SK-N-SH treated with all-trans-retinoic acid at 6 μM for 48 hours (cell line): Measurements from ENCODE around the gene TNS3.

Experiments
- ATAC-seq: fragments of 200-7000 bp; cut with Tn5 transposase; 3 replicates; pipeline ENCODE4 v1.9.1; 2020; ENCODE audit warnings: mild to moderate bottlenecking, moderate library complexity
- ARNTL ChIP-seq: fragments of 450-650 bp; formaldehyde crosslinking; IDR thresholded peaks from 2 replicates; pipeline ENCODE4 v1.5.0; 2020; ENCODE audit warnings: low read depth, mild to moderate bottlenecking, moderate library complexity, borderline replicate concordance
- CSDC2 ChIP-seq: fragments of 250-450 bp; sonication (Bioruptor Pico); IDR thresholded peaks from 2 replicates; pipeline ENCODE4 v1.5.0; 2020; ENCODE audit warnings: mild to moderate bottlenecking, moderate library complexity
- ESRRG ChIP-seq: fragments of 250-450 bp; sonication (Bioruptor Pico); IDR thresholded peaks from 2 replicates; pipeline ENCODE4 v1.6.1; 2021; ENCODE audit warnings: mild to moderate bottlenecking
- ISL1 ChIP-seq: fragments of 250-450 bp; sonication (Bioruptor Pico); IDR thresholded peaks from 2 replicates; pipeline ENCODE4 v2.1.2; 2022; ENCODE audit warnings: mild to moderate bottlenecking, moderate library complexity
- PPARA ChIP-seq: fragments of 250-450 bp; sonication (Bioruptor Pico); IDR thresholded peaks from 2 replicates; pipeline ENCODE4 v1.5.0; 2020; ENCODE audit warnings: mild to moderate bottlenecking, borderline replicate concordance
- SNAI2 ChIP-seq: fragments of 250-450 bp; sonication (Bioruptor Pico); IDR thresholded peaks from 2 replicates; pipeline ENCODE4 v1.5.0; 2020; ENCODE audit warnings: mild to moderate bottlenecking, moderate library complexity
- TCF4 ChIP-seq: fragments of 250-450 bp; sonication (Bioruptor Pico); IDR thresholded peaks from 2 replicates; pipeline ENCODE4 v1.8.0; 2021; ENCODE audit warnings: mild to moderate bottlenecking, moderate library complexity, borderline replicate concordance
- ZC3H10 ChIP-seq: fragments of 250-450 bp; sonication (Bioruptor Pico); IDR thresholded peaks from 2 replicates; pipeline ENCODE4 v1.5.1; 2021; ENCODE audit warnings: mild to moderate bottlenecking, moderate library complexity
- ZFP3 ChIP-seq: fragments of 250-450 bp; sonication (Bioruptor Pico); IDR thresholded peaks from 2 replicates; pipeline ENCODE4 v1.5.0; 2020; ENCODE audit warnings: mild to moderate bottlenecking, moderate library complexity
- ZNF565 ChIP-seq: fragments of 450-650 bp; formaldehyde crosslinking; conservative IDR thresholded peaks from 2 replicates; pipeline ENCODE4 v1.5.0; 2020; ENCODE audit warnings: low read depth, mild to moderate bottlenecking, moderate library complexity
- ZNF8 ChIP-seq: fragments of 450-650 bp; formaldehyde crosslinking; IDR thresholded peaks from 2 replicates; pipeline ENCODE4 v1.5.0; 2020; ENCODE audit warnings: mild to moderate bottlenecking, moderate library complexity
- TF ChIP-seq, protein P1 (sequence below): fragments of 250-450 bp; sonication (Bioruptor Pico); IDR thresholded peaks from 2 replicates; pipeline ENCODE4 v1.5.1; 2021; ENCODE audit warnings: mild to moderate bottlenecking, moderate library complexity
- TF ChIP-seq, protein P2 (sequence below): fragments of 250-450 bp; sonication (Bioruptor Pico); IDR thresholded peaks from 2 replicates; pipeline ENCODE4 v1.8.0; 2021; ENCODE audit warnings: low read depth, mild to moderate bottlenecking, moderate library complexity, borderline replicate concordance
- TF ChIP-seq, protein P3 (sequence below): fragments of 250-450 bp; sonication (Bioruptor Pico); IDR thresholded peaks from 2 replicates; pipeline ENCODE4 v1.8.0; 2020; ENCODE audit warnings: mild to moderate bottlenecking, moderate library complexity, borderline replicate concordance
- TF ChIP-seq, protein P4 (sequence below): fragments of 250-450 bp; sonication (Bioruptor Pico); IDR thresholded peaks from 2 replicates; pipeline ENCODE4 v1.5.1; 2020; ENCODE audit warnings: low read depth, mild to moderate bottlenecking, moderate library complexity
- TF ChIP-seq, protein P5 (sequence below): fragments of 250-450 bp; sonication (Bioruptor Pico); IDR thresholded peaks from 2 replicates; pipeline ENCODE4 v1.5.0; 2020; ENCODE audit warnings: mild to moderate bottlenecking, moderate library complexity

TNS3 gene

DNA sequence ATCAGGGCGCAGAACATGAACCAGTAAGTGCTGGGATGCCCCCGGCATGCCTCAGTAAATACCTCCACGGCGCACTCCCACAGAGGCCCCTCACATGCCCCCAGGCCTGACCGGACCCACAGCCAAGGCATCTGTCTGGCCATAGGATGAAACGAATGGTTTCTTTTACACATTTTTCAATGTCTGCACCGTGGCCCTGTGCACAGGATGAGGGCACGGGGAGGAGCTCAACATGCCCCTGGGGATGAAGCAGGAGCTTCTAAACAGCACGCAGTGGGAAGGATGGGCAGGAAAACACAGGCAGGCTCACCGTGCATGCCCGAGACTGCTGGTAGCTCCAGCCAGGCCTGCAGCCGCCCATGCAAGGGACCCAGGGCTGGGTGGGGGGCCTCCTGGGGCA, 283.3 kb downstream of the TNS3 start (continued):
- TF ChIP-seq, protein P1, sequence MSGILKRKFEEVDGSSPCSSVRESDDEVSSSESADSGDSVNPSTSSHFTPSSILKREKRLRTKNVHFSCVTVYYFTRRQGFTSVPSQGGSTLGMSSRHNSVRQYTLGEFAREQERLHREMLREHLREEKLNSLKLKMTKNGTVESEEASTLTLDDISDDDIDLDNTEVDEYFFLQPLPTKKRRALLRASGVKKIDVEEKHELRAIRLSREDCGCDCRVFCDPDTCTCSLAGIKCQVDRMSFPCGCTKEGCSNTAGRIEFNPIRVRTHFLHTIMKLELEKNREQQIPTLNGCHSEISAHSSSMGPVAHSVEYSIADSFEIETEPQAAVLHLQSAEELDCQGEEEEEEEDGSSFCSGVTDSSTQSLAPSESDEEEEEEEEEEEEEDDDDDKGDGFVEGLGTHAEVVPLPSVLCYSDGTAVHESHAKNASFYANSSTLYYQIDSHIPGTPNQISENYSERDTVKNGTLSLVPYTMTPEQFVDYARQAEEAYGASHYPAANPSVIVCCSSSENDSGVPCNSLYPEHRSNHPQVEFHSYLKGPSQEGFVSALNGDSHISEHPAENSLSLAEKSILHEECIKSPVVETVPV (CRISPR knock-in tag): no peak

DNA sequence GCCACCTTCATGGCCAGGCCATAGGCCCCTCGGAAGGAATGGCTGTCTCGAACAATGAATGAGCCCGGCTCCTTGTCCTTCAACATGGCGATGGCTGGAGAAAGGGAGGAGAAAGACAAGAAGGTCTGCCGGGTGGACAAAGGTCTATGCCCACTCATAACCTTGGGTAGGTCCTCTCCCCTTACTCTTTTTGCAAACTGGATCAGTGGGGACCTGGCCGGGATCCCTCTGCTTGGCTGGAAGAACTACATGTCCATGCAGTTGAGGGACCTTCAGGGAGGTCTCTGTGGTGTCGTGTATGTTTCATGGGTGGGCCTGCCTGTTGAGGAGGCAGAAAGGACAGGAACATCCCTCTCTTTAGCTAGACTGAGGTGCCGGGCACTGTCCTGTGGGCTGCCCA, 284.8 kb downstream of the TNS3 start:
- TF ChIP-seq ISL1 (no peak), ZFP3 (no peak), PPARA (no peak), TCF4 (CRISPR knock-in tag) (no peak), ZC3H10 (CRISPR knock-in tag) (no peak), ARNTL (CRISPR knock-in tag) (no peak), ZNF565 (CRISPR knock-in tag) (no peak), SNAI2 (CRISPR knock-in tag) (no peak), ESRRG (CRISPR knock-in tag) (no peak)
- TF ChIP-seq, protein P2, sequence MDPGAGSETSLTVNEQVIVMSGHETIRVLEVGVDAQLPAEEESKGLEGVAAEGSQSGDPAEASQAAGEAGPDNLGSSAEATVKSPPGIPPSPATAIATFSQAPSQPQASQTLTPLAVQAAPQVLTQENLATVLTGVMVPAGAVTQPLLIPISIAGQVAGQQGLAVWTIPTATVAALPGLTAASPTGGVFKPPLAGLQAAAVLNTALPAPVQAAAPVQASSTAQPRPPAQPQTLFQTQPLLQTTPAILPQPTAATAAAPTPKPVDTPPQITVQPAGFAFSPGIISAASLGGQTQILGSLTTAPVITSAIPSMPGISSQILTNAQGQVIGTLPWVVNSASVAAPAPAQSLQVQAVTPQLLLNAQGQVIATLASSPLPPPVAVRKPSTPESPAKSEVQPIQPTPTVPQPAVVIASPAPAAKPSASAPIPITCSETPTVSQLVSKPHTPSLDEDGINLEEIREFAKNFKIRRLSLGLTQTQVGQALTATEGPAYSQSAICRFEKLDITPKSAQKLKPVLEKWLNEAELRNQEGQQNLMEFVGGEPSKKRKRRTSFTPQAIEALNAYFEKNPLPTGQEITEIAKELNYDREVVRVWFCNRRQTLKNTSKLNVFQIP (CRISPR knock-in tag): no peak
- TF ChIP-seq, protein P3, sequence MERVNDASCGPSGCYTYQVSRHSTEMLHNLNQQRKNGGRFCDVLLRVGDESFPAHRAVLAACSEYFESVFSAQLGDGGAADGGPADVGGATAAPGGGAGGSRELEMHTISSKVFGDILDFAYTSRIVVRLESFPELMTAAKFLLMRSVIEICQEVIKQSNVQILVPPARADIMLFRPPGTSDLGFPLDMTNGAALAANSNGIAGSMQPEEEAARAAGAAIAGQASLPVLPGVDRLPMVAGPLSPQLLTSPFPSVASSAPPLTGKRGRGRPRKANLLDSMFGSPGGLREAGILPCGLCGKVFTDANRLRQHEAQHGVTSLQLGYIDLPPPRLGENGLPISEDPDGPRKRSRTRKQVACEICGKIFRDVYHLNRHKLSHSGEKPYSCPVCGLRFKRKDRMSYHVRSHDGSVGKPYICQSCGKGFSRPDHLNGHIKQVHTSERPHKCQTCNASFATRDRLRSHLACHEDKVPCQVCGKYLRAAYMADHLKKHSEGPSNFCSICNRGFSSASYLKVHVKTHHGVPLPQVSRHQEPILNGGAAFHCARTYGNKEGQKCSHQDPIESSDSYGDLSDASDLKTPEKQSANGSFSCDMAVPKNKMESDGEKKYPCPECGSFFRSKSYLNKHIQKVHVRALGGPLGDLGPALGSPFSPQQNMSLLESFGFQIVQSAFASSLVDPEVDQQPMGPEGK (CRISPR knock-in tag): no peak
- TF ChIP-seq, protein P4, sequence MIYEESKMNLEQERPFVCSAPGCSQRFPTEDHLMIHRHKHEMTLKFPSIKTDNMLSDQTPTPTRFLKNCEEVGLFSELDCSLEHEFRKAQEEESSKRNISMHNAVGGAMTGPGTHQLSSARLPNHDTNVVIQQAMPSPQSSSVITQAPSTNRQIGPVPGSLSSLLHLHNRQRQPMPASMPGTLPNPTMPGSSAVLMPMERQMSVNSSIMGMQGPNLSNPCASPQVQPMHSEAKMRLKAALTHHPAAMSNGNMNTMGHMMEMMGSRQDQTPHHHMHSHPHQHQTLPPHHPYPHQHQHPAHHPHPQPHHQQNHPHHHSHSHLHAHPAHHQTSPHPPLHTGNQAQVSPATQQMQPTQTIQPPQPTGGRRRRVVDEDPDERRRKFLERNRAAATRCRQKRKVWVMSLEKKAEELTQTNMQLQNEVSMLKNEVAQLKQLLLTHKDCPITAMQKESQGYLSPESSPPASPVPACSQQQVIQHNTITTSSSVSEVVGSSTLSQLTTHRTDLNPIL: no peak
- ATAC-seq: no peak

DNA sequence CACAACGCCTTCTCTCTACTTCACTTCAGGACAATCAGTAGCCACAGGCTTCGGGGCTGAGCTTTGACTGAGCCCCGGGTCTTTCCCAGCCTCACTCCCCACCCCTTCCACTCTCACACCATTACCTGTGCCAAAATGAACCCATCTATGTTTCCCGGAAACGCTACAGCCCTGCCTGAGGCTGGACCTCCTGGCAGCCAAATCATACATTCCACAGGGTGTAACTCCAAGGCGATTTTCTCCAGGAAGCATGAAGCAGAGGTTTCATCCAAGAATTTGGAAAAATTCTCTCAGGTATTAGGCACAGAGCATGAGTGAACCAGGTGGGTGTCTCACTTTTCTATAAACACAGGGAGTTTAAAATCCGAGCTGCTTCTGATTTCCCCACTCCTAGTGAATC, 286.3 kb downstream of the TNS3 start:
- TF ChIP-seq ZNF8 (CRISPR knock-in tag): no peak
- TF ChIP-seq ARNTL (CRISPR knock-in tag): no peak
- no peak for TF ChIP-seq CSDC2 (CRISPR knock-in tag)
- TF ChIP-seq, protein P3 (CRISPR knock-in tag): no peak
- TF ChIP-seq, protein P5, sequence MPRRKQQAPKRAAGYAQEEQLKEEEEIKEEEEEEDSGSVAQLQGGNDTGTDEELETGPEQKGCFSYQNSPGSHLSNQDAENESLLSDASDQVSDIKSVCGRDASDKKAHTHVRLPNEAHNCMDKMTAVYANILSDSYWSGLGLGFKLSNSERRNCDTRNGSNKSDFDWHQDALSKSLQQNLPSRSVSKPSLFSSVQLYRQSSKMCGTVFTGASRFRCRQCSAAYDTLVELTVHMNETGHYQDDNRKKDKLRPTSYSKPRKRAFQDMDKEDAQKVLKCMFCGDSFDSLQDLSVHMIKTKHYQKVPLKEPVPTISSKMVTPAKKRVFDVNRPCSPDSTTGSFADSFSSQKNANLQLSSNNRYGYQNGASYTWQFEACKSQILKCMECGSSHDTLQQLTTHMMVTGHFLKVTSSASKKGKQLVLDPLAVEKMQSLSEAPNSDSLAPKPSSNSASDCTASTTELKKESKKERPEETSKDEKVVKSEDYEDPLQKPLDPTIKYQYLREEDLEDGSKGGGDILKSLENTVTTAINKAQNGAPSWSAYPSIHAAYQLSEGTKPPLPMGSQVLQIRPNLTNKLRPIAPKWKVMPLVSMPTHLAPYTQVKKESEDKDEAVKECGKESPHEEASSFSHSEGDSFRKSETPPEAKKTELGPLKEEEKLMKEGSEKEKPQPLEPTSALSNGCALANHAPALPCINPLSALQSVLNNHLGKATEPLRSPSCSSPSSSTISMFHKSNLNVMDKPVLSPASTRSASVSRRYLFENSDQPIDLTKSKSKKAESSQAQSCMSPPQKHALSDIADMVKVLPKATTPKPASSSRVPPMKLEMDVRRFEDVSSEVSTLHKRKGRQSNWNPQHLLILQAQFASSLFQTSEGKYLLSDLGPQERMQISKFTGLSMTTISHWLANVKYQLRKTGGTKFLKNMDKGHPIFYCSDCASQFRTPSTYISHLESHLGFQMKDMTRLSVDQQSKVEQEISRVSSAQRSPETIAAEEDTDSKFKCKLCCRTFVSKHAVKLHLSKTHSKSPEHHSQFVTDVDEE (CRISPR knock-in tag): no peak
- TF ChIP-seq, protein P1 (CRISPR knock-in tag): no peak
- TF ChIP-seq ZC3H10 (CRISPR knock-in tag): no peak
- TF ChIP-seq, protein P2 (CRISPR knock-in tag): no peak
- no peak for TF ChIP-seq ZNF565 (CRISPR knock-in tag)

More for the DNA sequence above, 286.3 kb downstream of the TNS3 start:
- no peak for ATAC-seq
